MCF 10A (cell line): ENCODE data around the gene CAMK4. TPM values are rescaled to one million over a fixed set of nuclear protein-coding genes. Genes with fewer than 3 reads are reported as not detected.

Experiments
- BruUV-seq: library from RNA; stranded (reverse); fragments of 400-500 nt; replicated peaks from 2 replicates; lab custom pipeline; 2021; lab: Mats Ljungman, UMichigan
- CTCF ChIA-PET: fragments of 300-600 bp; sonication (Branson Sonifier 250); formaldehyde crosslinking; extraction: SDS; loops from one replicate; lab custom pipeline; 2021; ENCODE audit warnings: antibody characterized with exemption, inconsistent platforms; lab: Yijun Ruan, JAX
- POLR2A ChIA-PET: fragments of 300-600, 350-650 bp; sonication (Branson Sonifier 250); formaldehyde crosslinking; extraction: SDS; loops from one replicate; lab custom pipeline; 2020; ENCODE audit warnings: antibody characterized with exemption, inconsistent platforms; lab: Yijun Ruan, JAX
- DNase-seq: peaks from one replicate; pipeline ENCODE4 v3.0.0-alpha.2; 2018; ENCODE audit not compliant: unreplicated experiment
- H3K27ac Mint-ChIP-seq: one replicate; pipeline ENCODE4 v1.8.0; 2022; ENCODE audit warnings: mild to moderate bottlenecking, low read depth, mixed read lengths; ENCODE audit not compliant: unreplicated experiment
- H3K27me3 Mint-ChIP-seq: one replicate; pipeline ENCODE4 v1.8.0; 2022; ENCODE audit warnings: mixed read lengths; ENCODE audit not compliant: insufficient read depth, unreplicated experiment
- H3K36me3 Mint-ChIP-seq: one replicate; pipeline ENCODE4 v1.8.0; 2022; ENCODE audit warnings: mild to moderate bottlenecking, moderate library complexity, mixed read lengths; ENCODE audit not compliant: insufficient read depth, unreplicated experiment
- H3K4me1 Mint-ChIP-seq: one replicate; pipeline ENCODE4 v1.8.0; 2022; ENCODE audit warnings: mixed read lengths; ENCODE audit not compliant: insufficient read depth, unreplicated experiment
- H3K4me3 Mint-ChIP-seq: one replicate; pipeline ENCODE4 v1.8.0; 2022; ENCODE audit warnings: mild to moderate bottlenecking, moderate library complexity, mixed read lengths; ENCODE audit not compliant: unreplicated experiment
- H3K9me3 Mint-ChIP-seq: one replicate; pipeline ENCODE4 v1.8.0; 2022; ENCODE audit warnings: mixed read lengths; ENCODE audit not compliant: unreplicated experiment
- CTCF ChIP-seq: fragments of 200-600 bp; IDR thresholded peaks from one replicate; pipeline ENCODE4 v1.8.0; 2022; ENCODE audit warnings: antibody characterized with exemption, mild to moderate bottlenecking; ENCODE audit not compliant: unreplicated experiment
- intact Hi-C: fragments of 100-400 bp; cut with micrococcal nuclease; formaldehyde crosslinking; loops from 2 replicates; pipeline ENCODE4 v1.14.1; 2022
- total RNA-seq: library from RNA; stranded (reverse); gene quantifications from 2 replicates; pipeline ENCODE4 v1.2.3, GENCODE V29; 2022

CAMK4 gene
- total RNA-seq, 1 experiment from 2014 or later: 0.21 TPM

GRCh38 chr5:111321376-111321775 is 97.2 kb downstream of the CAMK4 start:
- intact Hi-C loops: no loop called here
- Mint-ChIP-seq H3K36me3 (no peaks in the 10 kb centered on the region), H3K4me1 (no peaks in the 10 kb centered on the region), H3K9me3 (no peaks in the 10 kb centered on the region), H3K4me3 (no peak overlapping the region), H3K27me3 (peaks cover 19% of the 10 kb centered on the region), H3K27ac (no peak overlapping the region)
- no peak for TF ChIP-seq CTCF
- POLR2A ChIA-PET: interaction anchor here (1.0 kb wide), 1 partner anchor 20 kb away, joined by 3 read pairs; no protein-coding TSS in a partner anchor
- BruUV-seq: no TSS peak
- no peak for DNase-seq
- CTCF ChIA-PET: interaction anchor here (0.6 to 1.0 kb wide), 2 partner anchors 21 to 213 kb away, joined by 3 read pairs; no protein-coding TSS in a partner anchor

GRCh38 chr5:111326551-111326950 is 102.4 kb downstream of the CAMK4 start:
- intact Hi-C loops: no loop called here
- no peak for DNase-seq
- Mint-ChIP-seq H3K27me3 (peaks cover 11% of the 10 kb centered on the region), H3K27ac (no peak overlapping the region), H3K4me3 (no peak overlapping the region), H3K36me3 (no peaks in the 10 kb centered on the region), H3K4me1 (no peaks in the 10 kb centered on the region), H3K9me3 (no peaks in the 10 kb centered on the region)
- POLR2A ChIA-PET: no interaction called here
- no peak for TF ChIP-seq CTCF
- BruUV-seq: no TSS peak
- CTCF ChIA-PET: no interaction called here

DNA sequence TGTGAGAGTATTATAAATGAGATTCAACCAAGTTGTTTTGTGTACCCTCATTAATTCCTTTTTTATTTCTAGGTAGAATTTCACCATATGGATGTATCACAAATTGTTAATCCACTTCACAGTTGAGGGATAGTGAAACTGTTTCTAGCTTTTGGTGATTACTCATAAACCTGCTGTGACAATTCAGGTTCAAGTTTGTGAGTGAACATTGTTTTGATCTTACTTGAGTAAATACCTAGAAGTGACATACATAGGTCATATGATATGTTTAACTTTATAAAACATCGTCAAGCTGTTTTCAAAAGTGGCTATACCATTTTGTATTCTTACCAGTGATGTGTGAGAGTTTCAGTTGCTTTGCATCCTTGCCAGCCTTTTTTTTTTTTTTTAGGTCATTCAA is 112.9 kb downstream of the CAMK4 start:
- POLR2A ChIA-PET: interaction anchor here (0.5 kb wide), 1 partner anchor 846 kb away, joined by 3 read pairs; no protein-coding TSS in a partner anchor
- H3K4me1 Mint-ChIP-seq: no peaks in the 10 kb centered on the region
- DNase-seq: no peak
- no peak overlapping the region for H3K27ac Mint-ChIP-seq
- CTCF ChIA-PET: no interaction called here
- TF ChIP-seq CTCF: no peak
- intact Hi-C loops: no loop called here
- H3K9me3 Mint-ChIP-seq: no peaks in the 10 kb centered on the region
- H3K27me3 Mint-ChIP-seq: peaks cover 52% of the 10 kb centered on the region
- no peak overlapping the region for H3K4me3 Mint-ChIP-seq
- no TSS peak for BruUV-seq
- H3K36me3 Mint-ChIP-seq: no peaks in the 10 kb centered on the region

DNA sequence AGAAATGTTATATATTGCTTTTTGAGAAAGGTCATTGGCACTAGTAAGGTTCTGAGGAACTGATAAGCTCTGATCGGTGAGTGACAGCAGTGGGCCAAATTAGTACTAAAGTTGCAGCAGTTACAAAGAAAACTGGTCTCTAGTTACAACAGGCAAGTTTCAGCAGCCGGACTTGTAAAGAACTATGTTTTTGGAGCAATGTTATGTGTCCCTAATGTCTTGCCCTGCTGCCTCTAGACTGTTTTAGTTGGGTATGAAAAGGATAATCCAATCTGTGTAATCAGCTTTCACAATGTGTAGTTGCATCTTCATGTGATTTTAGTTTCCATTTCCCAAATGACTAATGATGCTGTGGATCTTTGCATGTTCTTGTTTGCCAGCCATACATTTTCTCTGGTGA is 113.5 kb downstream of the CAMK4 start:
- no peak overlapping the region for H3K4me3 Mint-ChIP-seq
- BruUV-seq: no TSS peak
- peaks cover 55% of the 10 kb centered on the region for H3K27me3 Mint-ChIP-seq
- no peaks in the 10 kb centered on the region for H3K36me3 Mint-ChIP-seq
- no peak overlapping the region for H3K27ac Mint-ChIP-seq
- no peaks in the 10 kb centered on the region for H3K9me3 Mint-ChIP-seq
- no peaks in the 10 kb centered on the region for H3K4me1 Mint-ChIP-seq
- intact Hi-C loops: no loop called here
- no peak for TF ChIP-seq CTCF
- ChIA-PET CTCF (interaction anchor here (1.3 kb wide), 1 partner anchor 59 kb away, joined by 3 read pairs; no protein-coding TSS in a partner anchor), POLR2A (no interaction called here)
- DNase-seq: no peak
